ENCODE data around the gene MTMR3. TPM values are rescaled to one million over a fixed set of nuclear protein-coding genes. Genes with fewer than 3 reads are reported as not detected.
A peak's percentile ranks its signal among the peaks of the same experiment; 100 is the strongest.

MTMR3 gene
- total and polyA plus RNA-seq, 3 experiments from 2014 or later: 19.7 to 22.5 (median 20.6) TPM

GRCh38 chr22:29926057-29926456 is 43.1 kb downstream of the MTMR3 start:
- Mint-ChIP-seq H3K4me3 (no peak overlapping the region), H3K27me3 (no peaks in the 10 kb centered on the region), H3K36me3 (peaks cover 4 to 5% (median 4%) of the 10 kb centered on the region in 3 donors), H3K4me1 (peaks cover 27 to 73% (median 56%) of the 10 kb centered on the region in 3 donors), H3K27ac (no peak overlapping the region), H3K9me3 (peaks cover 0 to 2% (median 0%) of the 10 kb centered on the region in 5 donors)
- Histone ChIP-seq H3K4me1 (ENCODE audit: insufficient read depth, low read length) (peaks cover 4% of the 10 kb centered on the region), H3K27ac (ENCODE audit: low read depth, low read length) (no peak overlapping the region), H3K36me3 (ENCODE audit: insufficient read depth, low read length) (no peaks in the 10 kb centered on the region), H3K27me3 (ENCODE audit: insufficient read depth, low read length, poor library complexity, severe bottlenecking) (no peaks in the 10 kb centered on the region), H3K9me3 (ENCODE audit: low read length) (no peaks in the 10 kb centered on the region), H3K4me3 (ENCODE audit: low read length) (no peak overlapping the region)
- ChIA-PET POLR2A (no interaction called here), CTCF (no interaction called here)
- DNase-seq: no peak

GRCh38 chr22:29932136-29932535 is 49.2 kb downstream of the MTMR3 start:
- H3K4me3 ChIP-seq (ENCODE audit: low read length): no peak overlapping the region
- Mint-ChIP-seq H3K4me1 (peaks cover 27 to 75% (median 54%) of the 10 kb centered on the region in 3 donors), H3K4me3 (no peak overlapping the region), H3K9me3 (peaks cover 0 to under 1% (median 0%) of the 10 kb centered on the region in 5 donors), H3K27ac (peak overlapping the region in 1 of 8 donors; percentile 54), H3K27me3 (no peaks in the 10 kb centered on the region), H3K36me3 (peaks cover 0 to 2% (median 2%) of the 10 kb centered on the region in 3 donors)
- no peaks in the 10 kb centered on the region for H3K27me3 ChIP-seq (ENCODE audit: insufficient read depth, low read length, poor library complexity, severe bottlenecking)
- DNase-seq: no peak
- no peaks in the 10 kb centered on the region for H3K36me3 ChIP-seq (ENCODE audit: insufficient read depth, low read length)
- H3K9me3 ChIP-seq (ENCODE audit: low read length): no peaks in the 10 kb centered on the region
- ChIA-PET POLR2A (no interaction called here), CTCF (no interaction called here)
- H3K4me1 ChIP-seq (ENCODE audit: insufficient read depth, low read length): no peaks in the 10 kb centered on the region
- H3K27ac ChIP-seq (ENCODE audit: low read depth, low read length): no peak overlapping the region

- Histone ChIP-seq H3K27ac (ENCODE audit: low read depth, low read length) (no peak overlapping the region), H3K36me3 (ENCODE audit: insufficient read depth, low read length) (no peaks in the 10 kb centered on the region), H3K4me3 (ENCODE audit: low read length) (no peak overlapping the region), H3K9me3 (ENCODE audit: low read length) (no peaks in the 10 kb centered on the region), H3K27me3 (ENCODE audit: insufficient read depth, low read length, poor library complexity, severe bottlenecking) (no peaks in the 10 kb centered on the region), H3K4me1 (ENCODE audit: insufficient read depth, low read length) (no peaks in the 10 kb centered on the region)
- H3K4me3 Mint-ChIP-seq: no peak overlapping the region
- H3K27me3 Mint-ChIP-seq: no peaks in the 10 kb centered on the region
- ChIA-PET POLR2A (no interaction called here), CTCF (no interaction called here)
- H3K27ac Mint-ChIP-seq: no peak overlapping the region
- no peaks in the 10 kb centered on the region for H3K9me3 Mint-ChIP-seq
- peaks cover 31 to 75% (median 55%) of the 10 kb centered on the region in 3 donors for H3K4me1 Mint-ChIP-seq
- H3K36me3 Mint-ChIP-seq: peaks cover 0 to 2% (median 2%) of the 10 kb centered on the region in 3 donors
- DNase-seq: no peak
Observed at GRCh38 chr22:29933619-29934018, 50.6 kb downstream of the MTMR3 start.

- no peaks in the 10 kb centered on the region for H3K27me3 Mint-ChIP-seq
- no peak overlapping the region for H3K27ac Mint-ChIP-seq
- Histone ChIP-seq H3K4me3 (ENCODE audit: low read length) (no peak overlapping the region), H3K36me3 (ENCODE audit: insufficient read depth, low read length) (no peaks in the 10 kb centered on the region), H3K4me1 (ENCODE audit: insufficient read depth, low read length) (no peaks in the 10 kb centered on the region), H3K27ac (ENCODE audit: low read depth, low read length) (no peak overlapping the region), H3K9me3 (ENCODE audit: low read length) (no peaks in the 10 kb centered on the region), H3K27me3 (ENCODE audit: insufficient read depth, low read length, poor library complexity, severe bottlenecking) (no peaks in the 10 kb centered on the region)
- ChIA-PET POLR2A (no interaction called here), CTCF (no interaction called here)
- no peak overlapping the region for H3K4me3 Mint-ChIP-seq
- peaks cover 33 to 69% (median 55%) of the 10 kb centered on the region in 3 donors for H3K4me1 Mint-ChIP-seq
- H3K36me3 Mint-ChIP-seq: peaks cover 2 to 4% (median 3%) of the 10 kb centered on the region in 3 donors
- no peak for DNase-seq
- H3K9me3 Mint-ChIP-seq: no peaks in the 10 kb centered on the region
Observed at GRCh38 chr22:29934596-29934995, 51.6 kb downstream of the MTMR3 start.

GRCh38 chr22:29936186-29936585 is 53.2 kb downstream of the MTMR3 start:
- ChIA-PET CTCF (no interaction called here), POLR2A (no interaction called here)
- H3K27me3 Mint-ChIP-seq: no peaks in the 10 kb centered on the region
- Histone ChIP-seq H3K36me3 (ENCODE audit: insufficient read depth, low read length) (no peaks in the 10 kb centered on the region), H3K4me1 (ENCODE audit: insufficient read depth, low read length) (no peaks in the 10 kb centered on the region), H3K4me3 (ENCODE audit: low read length) (no peak overlapping the region), H3K27ac (ENCODE audit: low read depth, low read length) (no peak overlapping the region), H3K27me3 (ENCODE audit: insufficient read depth, low read length, poor library complexity, severe bottlenecking) (no peaks in the 10 kb centered on the region), H3K9me3 (ENCODE audit: low read length) (no peaks in the 10 kb centered on the region)
- peaks cover 33 to 70% (median 63%) of the 10 kb centered on the region in 3 donors for H3K4me1 Mint-ChIP-seq
- H3K27ac Mint-ChIP-seq: peak overlapping the region in 2 of 8 donors; percentile 7 to 30
- no peak overlapping the region for H3K4me3 Mint-ChIP-seq
- H3K9me3 Mint-ChIP-seq: peaks cover 0 to 3% (median 0%) of the 10 kb centered on the region in 5 donors
- no peak for DNase-seq
- H3K36me3 Mint-ChIP-seq: peaks cover 3 to 12% (median 7%) of the 10 kb centered on the region in 3 donors

GRCh38 chr22:29937940-29938693 is 55.1 kb downstream of the MTMR3 start:
- no peaks in the 10 kb centered on the region for H3K9me3 ChIP-seq (ENCODE audit: low read length)
- peaks cover 31 to 71% (median 66%) of the 10 kb centered on the region in 3 donors for H3K4me1 Mint-ChIP-seq
- H3K27me3 Mint-ChIP-seq: no peaks in the 10 kb centered on the region
- H3K4me3 Mint-ChIP-seq: no peak overlapping the region
- no peak overlapping the region for H3K4me3 ChIP-seq (ENCODE audit: low read length)
- no peak for DNase-seq
- peaks cover 3 to 15% (median 9%) of the 10 kb centered on the region in 3 donors for H3K36me3 Mint-ChIP-seq
- H3K27ac Mint-ChIP-seq: peak overlapping the region in 1 of 8 donors; percentile 11
- H3K27ac ChIP-seq (ENCODE audit: low read depth, low read length): no peak overlapping the region
- H3K9me3 Mint-ChIP-seq: peaks cover 0 to 5% (median 4%) of the 10 kb centered on the region in 5 donors
- ChIA-PET POLR2A (interaction anchor here (0.7 kb wide), 1 partner anchor 42 kb away, joined by 4 read pairs; no protein-coding TSS in a partner anchor), CTCF (no interaction called here)
- H3K4me1 ChIP-seq (ENCODE audit: insufficient read depth, low read length): no peaks in the 10 kb centered on the region
- no peaks in the 10 kb centered on the region for H3K36me3 ChIP-seq (ENCODE audit: insufficient read depth, low read length)
- no peaks in the 10 kb centered on the region for H3K27me3 ChIP-seq (ENCODE audit: insufficient read depth, low read length, poor library complexity, severe bottlenecking)

- Histone ChIP-seq H3K27ac (ENCODE audit: low read depth, low read length) (no peak overlapping the region), H3K4me1 (ENCODE audit: insufficient read depth, low read length) (peaks cover 16% of the 10 kb centered on the region), H3K36me3 (ENCODE audit: insufficient read depth, low read length) (no peaks in the 10 kb centered on the region), H3K27me3 (ENCODE audit: insufficient read depth, low read length, poor library complexity, severe bottlenecking) (no peaks in the 10 kb centered on the region), H3K4me3 (ENCODE audit: low read length) (no peak overlapping the region), H3K9me3 (ENCODE audit: low read length) (no peaks in the 10 kb centered on the region)
- Mint-ChIP-seq H3K4me1 (peaks cover 32 to 70% (median 61%) of the 10 kb centered on the region in 3 donors), H3K27me3 (no peaks in the 10 kb centered on the region), H3K36me3 (peaks cover 3 to 15% (median 9%) of the 10 kb centered on the region in 3 donors), H3K4me3 (no peak overlapping the region), H3K27ac (peak overlapping the region in 1 of 8 donors; percentile 26), H3K9me3 (peaks cover 0 to 5% (median 4%) of the 10 kb centered on the region in 5 donors)
- CTCF ChIA-PET: no interaction called here
- POLR2A ChIA-PET: no interaction called here
- no peak for DNase-seq
Observed at GRCh38 chr22:29940526-29940925, 57.6 kb downstream of the MTMR3 start.

- H3K27me3 ChIP-seq (ENCODE audit: insufficient read depth, low read length, poor library complexity, severe bottlenecking): no peaks in the 10 kb centered on the region
- H3K9me3 ChIP-seq (ENCODE audit: low read length): no peaks in the 10 kb centered on the region
- H3K9me3 Mint-ChIP-seq: peaks cover 0 to 5% (median 4%) of the 10 kb centered on the region in 5 donors
- no peak for DNase-seq
- POLR2A ChIA-PET: no interaction called here
- H3K27ac ChIP-seq (ENCODE audit: low read depth, low read length): no peak overlapping the region
- CTCF ChIA-PET: no interaction called here
- peaks cover 16% of the 10 kb centered on the region for H3K4me1 ChIP-seq (ENCODE audit: insufficient read depth, low read length)
- peaks cover 48 to 86% (median 73%) of the 10 kb centered on the region in 3 donors for H3K4me1 Mint-ChIP-seq
- peaks cover 3 to 14% (median 9%) of the 10 kb centered on the region in 3 donors for H3K36me3 Mint-ChIP-seq
- H3K4me3 ChIP-seq (ENCODE audit: low read length): no peak overlapping the region
- H3K27ac Mint-ChIP-seq: no peak overlapping the region
- no peaks in the 10 kb centered on the region for H3K27me3 Mint-ChIP-seq
- H3K36me3 ChIP-seq (ENCODE audit: insufficient read depth, low read length): no peaks in the 10 kb centered on the region
- H3K4me3 Mint-ChIP-seq: no peak overlapping the region
Observed at GRCh38 chr22:29944339-29944738, 61.4 kb downstream of the MTMR3 start.

Measured in CD8-positive, alpha-beta memory T cell (primary cell).